Measurements from ENCODE around the gene ADAM12.

The ADAM12 gene

DNA sequence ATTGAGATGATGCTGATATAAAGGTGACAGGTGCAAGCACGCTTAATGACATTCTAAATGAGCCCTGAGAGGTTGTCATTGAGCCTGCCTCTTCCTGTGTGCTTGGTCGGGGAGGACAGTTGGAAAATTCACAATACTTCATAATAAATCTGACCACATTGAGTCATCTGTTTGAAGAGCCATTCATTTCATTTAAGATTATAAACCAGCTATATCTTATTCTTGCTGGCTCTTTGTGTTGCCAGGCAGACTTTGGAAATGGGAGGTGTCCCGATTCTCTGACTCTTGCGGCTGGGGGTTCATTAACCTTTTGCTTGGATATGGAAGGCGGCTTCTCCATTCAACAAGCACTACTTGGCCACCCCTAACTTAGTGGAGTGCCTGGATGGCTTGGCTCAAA, 293.7 kb downstream of the ADAM12 start:
- Histone ChIP-seq H3K4me3 (ENCODE audit: insufficient read length, low read depth) (no peak overlapping the region), H3K4me1 (ENCODE audit: insufficient read depth, insufficient read length) (no peaks in the 10 kb centered on the region), H3K27me3 (ENCODE audit: insufficient read depth, insufficient read length) (no peaks in the 10 kb centered on the region), H3K36me3 (ENCODE audit: insufficient read depth, insufficient read length, low read length) (no peaks in the 10 kb centered on the region), H3K9ac (ENCODE audit: insufficient read length, low read depth) (no peak overlapping the region), H3K9me3 (ENCODE audit: insufficient read depth, low read length) (no peaks in the 10 kb centered on the region)
- TF ChIP-seq SUZ12 (IDR thresholded peaks at IDR 0.05; ENCODE audit: extremely low read depth, insufficient read depth, insufficient read length) (no peak), ZNF274 (IDR thresholded peaks at IDR 0.05; ENCODE audit: low read depth, low read length) (no peak), YY1 (IDR thresholded peaks at IDR 0.05; ENCODE audit: insufficient read depth, insufficient read length) (no peak)
- DNase-seq (ENCODE audit: low read depth, low spot score), result no peak

DNA sequence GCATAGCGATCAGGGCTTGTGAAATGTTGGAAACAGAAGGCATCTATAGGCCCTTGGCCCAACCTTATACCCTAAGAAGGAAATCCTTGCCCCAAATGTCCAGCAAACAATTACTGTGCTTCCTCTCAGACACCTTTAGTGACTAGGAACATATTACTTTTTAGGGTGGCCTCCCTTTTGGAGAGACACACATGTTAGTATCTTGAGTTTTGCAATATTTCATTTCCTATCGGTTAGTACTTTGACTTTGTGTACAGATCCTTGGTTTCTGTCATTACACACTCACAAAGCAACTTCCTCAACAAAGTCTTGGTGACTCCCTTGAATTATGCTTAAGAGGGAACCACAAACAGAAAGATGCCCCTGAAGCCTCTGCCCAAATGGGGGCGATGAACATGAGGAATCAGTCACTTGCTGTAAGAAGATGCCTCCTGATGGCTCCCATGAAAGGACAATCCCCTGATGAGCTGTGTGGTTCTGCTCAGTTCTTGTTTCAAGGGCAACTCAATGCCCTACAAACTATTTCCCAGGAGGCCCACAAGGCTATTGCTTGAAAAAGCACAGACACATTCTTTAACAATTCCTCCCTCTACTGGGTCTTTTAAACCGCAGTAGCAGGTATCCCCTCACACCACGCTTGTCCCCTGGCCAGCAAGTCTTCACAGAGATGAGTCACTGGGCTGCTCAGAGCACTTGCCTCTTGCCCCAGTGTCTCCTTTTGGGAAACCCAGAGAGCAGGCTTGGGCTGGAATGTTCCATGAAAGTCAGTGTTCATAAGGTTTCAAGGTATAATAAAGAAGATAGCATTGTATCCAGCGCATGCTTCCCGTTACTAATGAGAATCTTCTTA, 295.7 kb downstream of the ADAM12 start:
- no peak for TF ChIP-seq YY1 (IDR thresholded peaks at IDR 0.05; ENCODE audit: insufficient read depth, insufficient read length)
- TF ChIP-seq SUZ12 (IDR thresholded peaks at IDR 0.05; ENCODE audit: extremely low read depth, insufficient read depth, insufficient read length), result no peak
- no peak for TF ChIP-seq ZNF274 (IDR thresholded peaks at IDR 0.05; ENCODE audit: low read depth, low read length)
- Histone ChIP-seq H3K27me3 (ENCODE audit: insufficient read depth, insufficient read length) (no peaks in the 10 kb centered on the region), H3K4me1 (ENCODE audit: insufficient read depth, insufficient read length) (no peaks in the 10 kb centered on the region), H3K9ac (ENCODE audit: insufficient read length, low read depth) (no peak overlapping the region), H3K9me3 (ENCODE audit: insufficient read depth, low read length) (no peaks in the 10 kb centered on the region), H3K4me3 (ENCODE audit: insufficient read length, low read depth) (no peak overlapping the region), H3K36me3 (ENCODE audit: insufficient read depth, insufficient read length, low read length) (no peaks in the 10 kb centered on the region)
- no peak for DNase-seq (ENCODE audit: low read depth, low spot score)

- no peak for DNase-seq (ENCODE audit: low read depth, low spot score)
- Histone ChIP-seq H3K27me3 (ENCODE audit: insufficient read depth, insufficient read length) (no peaks in the 10 kb centered on the region), H3K9me3 (ENCODE audit: insufficient read depth, low read length) (no peaks in the 10 kb centered on the region), H3K4me3 (ENCODE audit: insufficient read length, low read depth) (no peak overlapping the region), H3K36me3 (ENCODE audit: insufficient read depth, insufficient read length, low read length) (no peaks in the 10 kb centered on the region), H3K4me1 (ENCODE audit: insufficient read depth, insufficient read length) (no peaks in the 10 kb centered on the region), H3K9ac (ENCODE audit: insufficient read length, low read depth) (no peak overlapping the region)
- TF ChIP-seq SUZ12 (IDR thresholded peaks at IDR 0.05; ENCODE audit: extremely low read depth, insufficient read depth, insufficient read length), result no peak
- no peak for TF ChIP-seq ZNF274 (IDR thresholded peaks at IDR 0.05; ENCODE audit: low read depth, low read length)
- no peak for TF ChIP-seq YY1 (IDR thresholded peaks at IDR 0.05; ENCODE audit: insufficient read depth, insufficient read length)
Observed at GRCh38 chr10:126090911-126091728, 297.2 kb downstream of the ADAM12 start.

- H3K4me1 ChIP-seq (ENCODE audit: insufficient read depth, insufficient read length), result no peaks in the 10 kb centered on the region
- H3K4me3 ChIP-seq (ENCODE audit: insufficient read length, low read depth), result no peak overlapping the region
- H3K27me3 ChIP-seq (ENCODE audit: insufficient read depth, insufficient read length), result no peaks in the 10 kb centered on the region
- no peak for DNase-seq (ENCODE audit: low read depth, low spot score)
- H3K9ac ChIP-seq (ENCODE audit: insufficient read length, low read depth), result no peak overlapping the region
- H3K9me3 ChIP-seq (ENCODE audit: insufficient read depth, low read length), result no peaks in the 10 kb centered on the region
- H3K36me3 ChIP-seq (ENCODE audit: insufficient read depth, insufficient read length, low read length), result no peaks in the 10 kb centered on the region
- TF ChIP-seq YY1 (IDR thresholded peaks at IDR 0.05; ENCODE audit: insufficient read depth, insufficient read length) (no peak), ZNF274 (IDR thresholded peaks at IDR 0.05; ENCODE audit: low read depth, low read length) (no peak), SUZ12 (IDR thresholded peaks at IDR 0.05; ENCODE audit: extremely low read depth, insufficient read depth, insufficient read length) (no peak)
Observed at GRCh38 chr10:126090443-126090842, 297.8 kb downstream of the ADAM12 start.

DNA sequence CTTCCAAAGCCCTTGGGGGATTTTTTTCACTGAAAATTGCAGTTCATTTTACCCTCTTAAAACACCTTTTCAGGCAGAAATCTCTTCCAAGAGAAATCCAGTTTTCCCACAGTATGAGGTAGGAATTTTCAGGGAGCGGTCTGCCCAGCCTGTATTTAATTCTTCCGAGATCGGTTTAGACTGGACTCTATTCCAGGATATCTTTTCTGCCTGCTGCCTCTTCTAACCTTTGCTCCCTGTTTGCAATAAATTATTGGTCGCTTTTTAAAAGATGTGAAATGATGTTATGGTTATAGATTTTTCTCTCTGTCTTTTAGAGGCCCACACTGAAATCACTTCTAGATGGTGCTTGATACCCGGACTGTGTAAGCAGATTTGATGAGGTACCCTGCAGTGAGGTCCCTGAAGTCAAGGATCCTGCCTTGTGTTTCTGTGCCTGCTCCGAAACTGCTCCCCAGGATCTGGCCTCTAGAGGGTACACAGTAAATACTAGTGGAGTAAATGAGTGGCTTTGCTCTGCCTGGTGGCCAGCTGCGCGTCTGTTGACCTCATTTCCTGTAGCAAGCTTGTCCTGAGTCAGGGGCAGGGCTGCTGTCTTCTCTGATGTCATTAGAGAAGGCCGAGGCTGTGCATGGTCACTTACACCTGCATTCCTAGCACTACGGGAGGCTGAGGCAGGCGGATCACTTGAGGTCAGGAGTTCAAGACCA, 300.3 kb downstream of the ADAM12 start:
- no peaks in the 10 kb centered on the region for H3K36me3 ChIP-seq (ENCODE audit: insufficient read depth, insufficient read length, low read length)
- H3K4me3 ChIP-seq (ENCODE audit: insufficient read length, low read depth), result no peak overlapping the region
- no peak overlapping the region for H3K9ac ChIP-seq (ENCODE audit: insufficient read length, low read depth)
- no peaks in the 10 kb centered on the region for H3K27me3 ChIP-seq (ENCODE audit: insufficient read depth, insufficient read length)
- no peaks in the 10 kb centered on the region for H3K4me1 ChIP-seq (ENCODE audit: insufficient read depth, insufficient read length)
- no peaks in the 10 kb centered on the region; the same call in 1 of the 2 replicates for H3K9me3 ChIP-seq (ENCODE audit: insufficient read depth, low read length)
- no peak for TF ChIP-seq ZNF274 (IDR thresholded peaks at IDR 0.05; ENCODE audit: low read depth, low read length)
- no peak for TF ChIP-seq SUZ12 (IDR thresholded peaks at IDR 0.05; ENCODE audit: extremely low read depth, insufficient read depth, insufficient read length)
- no peak for TF ChIP-seq YY1 (IDR thresholded peaks at IDR 0.05; ENCODE audit: insufficient read depth, insufficient read length)
- DNase-seq (ENCODE audit: low read depth, low spot score), result no peak

- TF ChIP-seq SUZ12 (IDR thresholded peaks at IDR 0.05; ENCODE audit: extremely low read depth, insufficient read depth, insufficient read length), result no peak
- TF ChIP-seq YY1 (IDR thresholded peaks at IDR 0.05; ENCODE audit: insufficient read depth, insufficient read length), result no peak
- no peak for TF ChIP-seq ZNF274 (IDR thresholded peaks at IDR 0.05; ENCODE audit: low read depth, low read length)
- no peak overlapping the region for H3K9ac ChIP-seq (ENCODE audit: insufficient read length, low read depth)
- no peak overlapping the region for H3K4me3 ChIP-seq (ENCODE audit: insufficient read length, low read depth)
- H3K27me3 ChIP-seq (ENCODE audit: insufficient read depth, insufficient read length), result no peaks in the 10 kb centered on the region
- H3K36me3 ChIP-seq (ENCODE audit: insufficient read depth, insufficient read length, low read length), result no peaks in the 10 kb centered on the region
- H3K9me3 ChIP-seq (ENCODE audit: insufficient read depth, low read length), result no peaks in the 10 kb centered on the region; the same call in 1 of the 2 replicates
- H3K4me1 ChIP-seq (ENCODE audit: insufficient read depth, insufficient read length), result no peaks in the 10 kb centered on the region
- DNase-seq (ENCODE audit: low read depth, low spot score), result no peak
Observed at GRCh38 chr10:126087153-126087680, 301.1 kb downstream of the ADAM12 start.

Measured in NT2/D1 (cell line).